GM18499 (cell line): Measurements from ENCODE around the gene NCAPD2.
"Not testable (repeated sequence)": the region's sequence is repeated elsewhere in the genome, so short reads cannot be mapped to it uniquely, and the experiment has no call there.

Experiments used
- ATAC-seq: cut with Tn5 transposase; IDR thresholded peaks from one replicate; pipeline ENCODE4 v1.9.1; 2021; ENCODE audit warnings: moderate number of reproducible peaks; ENCODE audit not compliant: insufficient read depth, unreplicated experiment

NCAPD2 gene

DNA sequence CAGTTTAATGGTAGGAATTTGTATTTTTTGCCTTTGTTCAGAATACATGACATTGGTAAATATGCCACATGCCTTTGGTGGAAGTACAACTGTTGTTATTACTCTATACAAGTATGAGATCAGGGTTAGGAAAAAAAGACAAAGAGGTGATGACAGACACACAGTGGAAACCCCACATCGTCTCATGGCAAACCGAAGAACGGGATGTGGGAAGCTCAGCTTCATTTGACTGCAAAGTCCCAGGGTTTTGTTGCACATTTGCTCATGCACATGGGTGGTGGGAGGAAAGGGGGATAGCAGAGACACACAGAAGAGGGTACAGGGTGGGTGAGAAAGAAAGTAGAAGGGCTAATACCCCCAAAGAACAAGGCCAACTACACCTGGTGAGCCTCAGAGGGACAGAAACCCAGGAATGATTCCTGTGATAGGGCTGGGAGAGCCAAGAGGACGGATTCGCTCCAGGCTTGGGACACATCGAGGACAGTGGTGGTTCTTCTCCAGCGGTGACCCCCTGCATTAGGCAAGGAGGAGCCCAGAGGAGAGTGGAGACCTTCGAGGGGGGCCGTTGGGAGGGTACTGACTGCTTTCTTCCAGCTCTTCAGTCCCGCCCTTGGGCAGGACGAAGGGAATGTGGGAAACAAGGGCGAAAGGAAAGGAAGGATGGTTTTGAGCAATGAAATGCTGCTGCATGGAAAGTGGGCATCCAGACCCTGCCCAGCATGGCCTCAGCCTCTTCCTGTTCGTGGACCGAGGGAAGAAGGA, 31.5 kb upstream of the NCAPD2 start:
- no peak for ATAC-seq

GRCh38 chr12:6463216-6463615, 30.7 kb upstream of the NCAPD2 start:
- no peak for ATAC-seq

DNA sequence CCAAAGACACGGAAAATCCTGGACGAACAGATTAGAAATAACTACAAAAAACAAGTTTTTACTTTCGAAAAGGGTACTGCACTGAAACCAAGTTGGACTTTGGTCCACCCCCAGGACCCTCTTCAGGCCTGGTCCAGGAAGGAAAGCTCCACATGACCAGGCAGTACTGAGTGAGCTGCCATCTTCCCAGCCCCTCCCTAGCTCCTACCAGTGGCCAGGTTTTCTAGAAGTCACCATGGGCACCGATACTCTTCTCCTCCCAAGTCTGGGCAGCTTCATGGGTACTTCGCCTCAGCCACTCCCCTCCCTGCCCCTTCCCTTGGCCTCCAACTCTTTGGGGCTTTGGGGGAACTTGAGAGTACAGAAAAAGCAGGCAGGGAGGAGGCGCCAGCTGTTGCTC, 30.0 kb upstream of the NCAPD2 start:
- ATAC-seq = no peak

GRCh38 chr12:6464531-6464930, 29.4 kb upstream of the NCAPD2 start:
- no peak for ATAC-seq

DNA sequence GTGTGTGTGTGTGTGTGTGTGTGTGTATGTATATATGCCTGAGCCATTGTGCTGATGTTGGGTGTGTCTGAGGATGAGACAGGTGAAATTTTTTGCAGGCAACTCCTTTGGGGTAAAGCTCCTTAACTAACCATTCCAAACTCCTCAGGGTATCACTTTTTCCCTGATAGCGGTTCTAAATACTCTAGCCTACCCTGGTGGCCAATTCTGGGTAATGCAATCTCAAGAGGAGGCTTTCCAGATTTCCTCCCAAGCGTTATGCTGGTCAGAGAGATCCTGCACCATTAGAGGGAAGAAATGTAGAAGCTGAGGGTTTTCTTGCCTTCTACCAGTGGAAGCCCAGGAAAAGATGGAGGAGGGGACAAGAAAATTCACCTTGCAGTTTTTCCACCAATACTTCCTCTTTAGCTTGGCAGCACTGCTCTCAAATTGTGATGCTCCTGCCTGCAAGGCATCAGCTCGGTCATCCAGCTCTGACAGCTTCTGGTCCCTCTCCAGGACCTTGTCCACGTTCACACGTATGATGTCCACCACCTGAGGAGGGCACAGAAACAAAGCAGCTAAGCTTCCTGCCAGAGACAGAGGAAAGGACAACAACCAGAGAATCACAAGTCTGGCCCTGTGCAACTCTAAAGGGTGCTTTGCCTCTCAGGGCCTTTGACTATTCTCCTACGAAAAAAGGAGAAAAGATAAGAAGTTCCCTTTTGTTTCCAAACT, 28.3 kb upstream of the NCAPD2 start:
- no peak for ATAC-seq

- no peak for ATAC-seq
Measured at GRCh38 chr12:6466184-6466573, 27.7 kb upstream of the NCAPD2 start.

- ATAC-seq = not testable (repeated sequence)
Measured at GRCh38 chr12:6466751-6467150, 27.2 kb upstream of the NCAPD2 start.

GRCh38 chr12:6467571-6468282, 26.2 kb upstream of the NCAPD2 start:
- ATAC-seq = not testable (repeated sequence)

GRCh38 chr12:6468283-6468575, 25.7 kb upstream of the NCAPD2 start:
- ATAC-seq = no peak

DNA sequence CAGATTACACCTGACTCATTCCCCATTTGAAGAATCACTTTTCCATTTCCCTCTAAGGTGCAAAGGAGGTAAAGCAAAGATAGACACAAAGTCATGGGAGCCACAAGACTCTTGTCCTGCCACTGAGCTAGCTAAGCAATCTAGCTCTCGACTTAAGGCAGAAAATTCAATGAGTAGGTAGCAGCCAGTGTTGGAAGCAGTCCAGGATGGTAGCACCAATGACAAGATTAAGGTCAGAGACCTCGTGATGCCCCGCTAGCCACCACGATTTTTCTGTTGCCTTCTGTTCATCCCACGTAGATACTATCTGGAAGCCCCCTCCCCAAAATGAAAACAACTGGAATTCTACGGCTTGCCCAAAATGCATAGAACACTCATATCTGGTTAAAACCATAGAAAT, 24.8 kb upstream of the NCAPD2 start:
- ATAC-seq = no peak

DNA sequence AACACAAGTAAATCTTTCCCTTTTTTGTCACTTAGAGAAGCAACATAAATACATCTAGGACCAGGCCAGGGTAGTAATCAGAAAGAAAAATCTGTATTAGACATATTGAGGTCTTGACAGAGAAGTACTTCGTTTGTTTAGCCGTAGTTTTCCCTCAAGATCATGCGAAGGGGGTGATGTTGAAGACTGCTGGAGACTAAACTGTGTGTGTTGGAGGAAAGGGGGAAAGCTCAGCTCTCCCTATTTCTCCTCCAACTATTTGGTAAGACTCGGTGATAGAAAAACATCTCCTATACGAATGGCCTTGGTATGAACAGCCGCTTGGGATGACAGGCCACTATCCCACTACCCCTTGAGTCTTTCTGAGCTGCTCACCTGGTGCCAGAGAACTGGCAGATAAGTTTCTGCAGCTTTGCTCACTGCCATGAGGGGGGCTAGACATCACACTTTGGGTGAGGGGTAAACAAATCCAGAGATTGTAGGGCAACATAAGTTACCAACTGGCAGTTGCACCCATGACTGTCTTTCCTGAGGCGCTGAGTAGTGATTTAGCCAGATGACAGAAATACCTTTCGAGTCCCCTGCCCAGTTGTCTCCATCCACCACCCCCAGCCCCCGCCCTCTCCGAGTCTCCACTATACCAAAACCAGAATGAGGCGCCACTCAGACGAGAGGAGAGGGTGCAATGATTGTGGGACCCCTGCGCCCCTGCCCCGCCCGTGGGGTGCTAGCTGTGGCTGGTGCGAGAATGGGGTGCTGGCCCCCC, 24.1 kb upstream of the NCAPD2 start:
- ATAC-seq = no peak

DNA sequence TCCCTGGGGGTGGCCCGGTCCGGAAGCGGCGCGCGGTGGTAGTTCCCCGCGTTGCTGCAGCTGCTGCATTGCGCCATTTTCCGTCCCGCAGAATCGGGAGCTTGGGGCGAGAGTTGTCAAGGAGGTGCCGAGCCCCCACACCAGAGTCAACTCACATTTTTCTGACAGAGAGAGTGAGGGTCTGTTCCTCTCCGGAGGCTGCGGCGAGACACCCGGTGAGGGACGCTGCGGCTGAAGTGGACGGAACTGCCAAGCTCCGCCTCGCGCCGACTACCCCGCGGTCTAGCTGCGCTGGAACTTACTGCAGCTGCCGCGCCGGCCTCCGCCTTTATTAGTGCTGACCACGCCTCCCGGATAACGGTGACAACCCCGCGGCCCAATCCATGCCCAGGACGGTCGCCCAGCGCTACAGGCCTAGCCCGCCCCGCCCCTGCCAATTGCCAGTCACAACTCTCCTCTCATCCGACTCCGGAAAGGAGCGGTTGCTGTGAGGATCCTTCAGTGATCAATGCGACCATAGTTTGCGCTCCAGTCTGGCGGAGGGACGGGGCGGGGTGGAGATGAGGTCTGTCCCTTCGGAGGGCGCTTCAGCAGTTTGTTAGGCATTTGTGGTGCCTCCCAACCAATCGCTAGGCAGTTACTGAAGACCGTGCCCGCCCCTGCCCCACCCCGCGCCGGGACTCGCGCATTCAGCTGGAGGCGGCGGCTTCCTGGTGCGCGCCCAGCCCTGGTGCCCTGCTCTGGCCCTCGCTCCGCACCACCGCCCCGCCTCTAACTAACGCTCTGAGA, 23.3 kb upstream of the NCAPD2 start, which contains the start of gene VAMP1:
TSS of gene VAMP1 (minus strand) at position 303 of the 789 bp plus-strand sequence. CDS start at position 157, 146 bp downstream.
- ATAC-seq = peak; percentile 73

DNA sequence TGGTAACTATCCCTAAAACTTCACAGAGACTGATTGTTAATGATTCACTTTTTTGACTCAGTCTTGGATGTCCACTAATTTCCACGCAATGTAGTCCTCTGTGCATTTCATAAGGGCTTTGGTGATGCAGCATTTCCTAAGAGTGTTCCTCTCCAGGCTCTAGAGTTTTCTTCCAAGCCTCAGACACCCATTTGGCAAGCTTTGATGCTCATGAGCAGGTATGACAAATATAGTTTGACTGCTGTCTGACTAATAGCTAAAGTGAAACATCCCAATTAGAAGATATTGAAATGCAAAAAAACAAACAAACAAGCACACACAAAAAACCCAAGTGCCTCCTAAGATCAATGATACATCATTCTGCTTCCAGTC, 21.9 kb upstream of the NCAPD2 start:
- no peak for ATAC-seq

DNA sequence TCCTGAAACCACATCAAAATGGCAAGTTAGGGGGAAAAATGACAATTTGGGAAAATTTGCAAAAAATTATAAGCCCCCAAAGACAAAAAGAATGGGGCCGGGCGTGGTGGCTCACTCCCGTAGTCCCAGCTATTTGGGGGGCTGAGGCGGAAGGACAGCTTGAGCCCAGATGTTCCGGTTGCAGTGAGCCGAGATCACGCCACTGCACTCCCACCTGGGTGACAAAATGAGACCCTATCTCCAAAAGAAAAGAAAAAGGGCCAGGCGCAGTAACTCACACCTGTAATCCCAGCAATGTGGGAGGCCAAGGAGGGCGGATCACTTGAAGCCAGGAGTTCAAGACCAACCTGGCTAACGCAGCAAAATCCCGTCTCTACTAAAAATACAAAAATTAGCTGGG, 21.4 kb upstream of the NCAPD2 start:
- no peak for ATAC-seq

DNA sequence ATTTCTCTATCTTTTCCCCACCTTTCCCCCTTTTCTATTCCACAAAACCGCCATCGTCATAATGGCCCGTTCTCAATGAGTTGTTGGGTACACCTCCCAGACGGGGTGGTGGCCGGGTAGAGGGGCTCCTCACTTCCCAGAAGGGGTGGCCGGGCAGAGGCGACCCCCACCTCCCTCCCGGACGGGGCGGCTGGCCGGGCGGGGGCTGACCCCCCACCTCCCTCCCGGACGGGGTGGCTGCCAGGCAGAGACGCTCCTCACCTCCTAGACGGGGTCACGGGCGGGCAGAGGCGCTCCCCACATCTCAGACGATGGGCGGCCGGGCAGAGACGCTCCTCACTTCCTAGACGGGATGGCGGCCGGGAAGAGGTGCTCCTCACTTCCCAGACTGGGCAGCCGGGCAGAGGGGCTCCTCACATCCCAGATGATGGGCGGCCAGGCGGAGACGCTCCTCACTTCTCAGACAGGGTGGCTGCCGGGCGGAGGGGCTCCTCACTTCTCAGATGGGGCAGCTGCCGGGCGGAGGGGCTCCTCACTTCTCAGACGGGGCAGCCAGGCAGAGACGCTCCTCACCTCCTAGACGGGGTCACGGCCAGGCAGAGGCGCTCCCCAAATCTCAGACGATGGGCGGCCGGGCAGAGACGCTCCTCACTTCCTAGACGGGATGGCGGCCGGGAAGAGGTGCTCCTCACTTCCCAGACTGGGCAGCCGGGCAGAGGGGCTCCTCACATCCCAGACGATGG, 18.5 kb upstream of the NCAPD2 start:
- not testable (repeated sequence) for ATAC-seq

DNA sequence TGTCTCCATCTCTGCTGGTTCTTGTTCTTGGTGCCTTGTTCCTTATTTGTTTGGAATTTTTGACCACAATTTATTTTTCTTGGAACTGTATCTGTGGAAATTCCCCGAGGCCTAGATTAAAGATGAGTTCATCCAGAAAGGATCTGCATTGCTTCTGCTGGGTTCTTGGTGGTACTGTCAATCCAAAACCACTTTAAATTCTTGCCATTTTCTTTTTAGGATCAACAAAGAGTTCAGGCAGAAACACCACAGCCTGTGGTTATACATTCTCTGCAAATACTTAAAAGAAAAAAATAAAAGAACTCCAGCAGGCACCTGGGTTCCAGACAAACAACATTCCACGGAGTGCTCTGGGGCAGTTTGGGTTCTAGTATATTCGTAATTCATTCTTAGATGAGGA, 17.4 kb upstream of the NCAPD2 start:
- no peak for ATAC-seq

DNA sequence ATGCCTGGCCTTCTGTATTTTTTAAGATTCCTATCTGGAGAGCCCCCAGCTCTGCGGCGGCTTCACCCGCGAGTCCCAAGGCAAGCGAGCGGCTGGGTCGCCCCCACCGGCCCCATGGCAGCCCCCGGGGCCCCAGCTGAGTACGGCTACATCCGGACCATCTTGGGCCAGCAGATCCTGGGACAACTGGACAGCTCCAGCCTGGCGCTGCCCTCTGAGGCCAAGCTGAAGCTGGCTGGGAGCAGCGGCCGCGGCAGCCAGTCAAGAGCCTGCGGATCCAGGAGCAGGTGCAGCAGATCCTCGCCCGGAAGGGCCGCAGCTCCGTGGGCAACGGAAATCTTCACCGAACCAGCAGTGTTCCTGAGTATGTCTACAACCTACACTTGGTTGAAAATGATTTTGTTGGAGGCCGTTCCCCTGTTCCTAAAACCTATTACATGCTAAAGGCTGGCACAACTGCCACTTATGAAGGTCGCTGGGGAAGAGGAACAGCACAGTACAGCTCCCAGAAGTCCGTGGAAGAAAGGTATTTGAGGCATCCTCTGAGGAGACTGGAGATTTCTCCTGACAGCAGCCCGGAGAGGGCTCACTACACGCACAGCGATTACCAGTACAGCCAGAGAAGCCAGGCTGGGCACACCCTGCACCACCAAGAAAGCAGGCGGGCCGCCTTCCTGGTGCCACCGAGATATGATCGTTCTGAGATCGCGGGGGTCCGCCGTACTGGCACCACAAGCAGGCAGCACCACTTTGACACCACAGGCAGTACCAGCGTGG, 16.1 kb upstream of the NCAPD2 start:
- not testable (repeated sequence) for ATAC-seq

- ATAC-seq = no peak
Measured at GRCh38 chr12:6478416-6478815, 15.5 kb upstream of the NCAPD2 start.
